ENCODE results near the gene BRD4. TPM values are rescaled to one million over a fixed set of nuclear protein-coding genes. Genes with fewer than 3 reads are reported as not detected.

BRD4 gene
- polyA plus RNA-seq (3.7 to 9.2 TPM (median 5.5 TPM) in 3 replicates), polyA minus RNA-seq (14.3 to 144 TPM (median 21.9 TPM) in 3 replicates)
- 95.1 TPM for polyA plus RNA-seq (2011; ENCODE audit: low read depth)
- polyA plus RNA-seq (2011; cell fraction: cytosol; rRNA removed), result 6.2 and 7.8 TPM in 2 replicates
- polyA plus RNA-seq (2011; cell fraction: nucleus; rRNA removed), result 22.6 and 30.8 TPM in 2 replicates
- polyA plus RNA-seq (2012; ENCODE audit: low replicate concordance), result 39.3 and 52.1 TPM in 2 replicates
- polyA minus RNA-seq (2011; cell fraction: cytosol; rRNA and poly(A)+ RNA removed), result 15.0 TPM
- 27.1 and 33.9 TPM in 2 replicates for polyA minus RNA-seq (2011; cell fraction: nucleus; rRNA and poly(A)+ RNA removed)

GRCh38 chr19:15332311-15332996 is at the start of gene BRD4:
BRD4 (minus strand) TSS chr19:15332539; CDS start chr19:15273099, 59,440 bp downstream.
- Histone ChIP-seq H3K9me3 (ENCODE audit: control insufficient read depth, low read depth, low read length) (no peaks in the 10 kb centered on the region), H3K9ac (ENCODE audit: control insufficient read depth, extremely low read depth, insufficient read depth, low read length) (peak within 1 kb of the TSS; percentile 96), H3K27ac (ENCODE audit: control insufficient read depth, insufficient read depth, low read length) (peak within 1 kb of the TSS; percentile 94), H3K36me3 (ENCODE audit: control insufficient read depth in 2 of 2, extremely low read depth in 1 of 2, insufficient read depth in 2 of 2, low read length in 2 of 2) (peaks cover 0 to 5% of the 10 kb centered on the region in 2 experiments), H4K20me1 (ENCODE audit: control insufficient read depth, extremely low read depth, insufficient read depth, low read length) (peaks cover 17% of the 10 kb centered on the region), H3K9me1 (ENCODE audit: control insufficient read depth, extremely low read depth, insufficient read depth, low read length) (peaks cover 3% of the 10 kb centered on the region), H3K4me3 (ENCODE audit: control insufficient read depth in 2 of 3, extremely low read depth in 1 of 3, insufficient read depth in 2 of 3, low read depth in 1 of 3, low read length in 3 of 3) (peak within 1 kb of the TSS; percentile 67 to 98 (median 97)), H3K4me2 (ENCODE audit: control insufficient read depth, extremely low read depth, insufficient read depth, low read depth, low read length) (peak within 1 kb of the TSS; percentile 100), H2AFZ (ENCODE audit: control insufficient read depth, low read length) (peak within 1 kb of the TSS; percentile 92), H3K27me3 (ENCODE audit: control insufficient read depth, extremely low read depth, insufficient read depth, low read length) (no peaks in the 10 kb centered on the region), H3K4me1 (ENCODE audit: control insufficient read depth, extremely low read depth, insufficient read depth, low read length) (peaks cover 31% of the 10 kb centered on the region), H3K79me2 (ENCODE audit: control insufficient read depth, insufficient read depth, low read length) (peaks cover 58% of the 10 kb centered on the region)
- FAIRE-seq (no peak), DNase-seq (ENCODE audit: low read depth, low spot score) (no peak)
- dilution Hi-C loops (cut with MboI; ENCODE audit: extremely low pct_ligation_motif_present, low sequenced_read_pairs), result no loop called here
- TF ChIP-seq CTCF (optimal IDR thresholded peaks at IDR 0.05 in 1 of 3, IDR thresholded peaks at IDR 0.05 in 1 of 3, conservative IDR thresholded peaks at IDR 0.05 in 1 of 3; ENCODE audit: extremely low read depth in 1 of 3, insufficient read depth in 2 of 3, low read length in 3 of 3), result no peak
- no peak for TF ChIP-seq EZH2 (IDR thresholded peaks at IDR 0.05; ENCODE audit: low read length)

- no peak overlapping the region for H2AFZ ChIP-seq (ENCODE audit: control insufficient read depth, low read length)
- no peaks in the 10 kb centered on the region for H4K20me1 ChIP-seq (ENCODE audit: control insufficient read depth, extremely low read depth, insufficient read depth, low read length)
- FAIRE-seq, result no peak
- H3K9me3 ChIP-seq (ENCODE audit: control insufficient read depth, low read depth, low read length), result no peaks in the 10 kb centered on the region
- no peaks in the 10 kb centered on the region for H3K27me3 ChIP-seq (ENCODE audit: control insufficient read depth, extremely low read depth, insufficient read depth, low read length)
- dilution Hi-C loops (cut with MboI; ENCODE audit: extremely low pct_ligation_motif_present, low sequenced_read_pairs), result no loop called here
- no peak overlapping the region for H3K4me3 ChIP-seq (ENCODE audit: control insufficient read depth in 2 of 3, extremely low read depth in 1 of 3, insufficient read depth in 2 of 3, low read depth in 1 of 3, low read length in 3 of 3)
- no peak overlapping the region for H3K27ac ChIP-seq (ENCODE audit: control insufficient read depth, insufficient read depth, low read length)
- DNase-seq (ENCODE audit: low read depth, low spot score), result no peak
- no peaks in the 10 kb centered on the region for H3K9me1 ChIP-seq (ENCODE audit: control insufficient read depth, extremely low read depth, insufficient read depth, low read length)
- H3K4me2 ChIP-seq (ENCODE audit: control insufficient read depth, extremely low read depth, insufficient read depth, low read depth, low read length), result no peak overlapping the region
- peaks cover 28% of the 10 kb centered on the region for H3K79me2 ChIP-seq (ENCODE audit: control insufficient read depth, insufficient read depth, low read length)
- H3K4me1 ChIP-seq (ENCODE audit: control insufficient read depth, extremely low read depth, insufficient read depth, low read length), result peaks cover 20% of the 10 kb centered on the region
- H3K36me3 ChIP-seq (ENCODE audit: control insufficient read depth in 2 of 2, extremely low read depth in 1 of 2, insufficient read depth in 2 of 2, low read length in 2 of 2), result peaks cover 4 to 6% of the 10 kb centered on the region in 2 experiments
- no peak overlapping the region for H3K9ac ChIP-seq (ENCODE audit: control insufficient read depth, extremely low read depth, insufficient read depth, low read length)
- TF ChIP-seq CTCF (optimal IDR thresholded peaks at IDR 0.05 in 1 of 3, IDR thresholded peaks at IDR 0.05 in 1 of 3, conservative IDR thresholded peaks at IDR 0.05 in 1 of 3; ENCODE audit: extremely low read depth in 1 of 3, insufficient read depth in 2 of 3, low read length in 3 of 3) (no peak), EZH2 (IDR thresholded peaks at IDR 0.05; ENCODE audit: low read length) (no peak)
Observed at GRCh38 chr19:15381864-15382263, 49.5 kb upstream of the BRD4 start.
